Right lobe of liver (tissue), 6 donors: ENCODE measurements around the gene TCP10L. TPM values are rescaled to one million over a fixed set of nuclear protein-coding genes. Genes with fewer than 3 reads are reported as not detected.
"Not testable (repeated sequence)": the region's sequence is repeated elsewhere in the genome, so short reads cannot be mapped to it uniquely, and the experiment has no call there.

Source experiments
- ATAC-seq, 4 donors: fragments of 200-7000 bp; cut with Tn5 transposase; one replicate each; pipeline ENCODE4 v1.9.1; 2020; ENCODE audit warnings: mild to moderate bottlenecking in 4 of 4, moderate library complexity in 4 of 4
- DNase-seq, 3 donors: peaks; one replicate each; pipeline ENCODE4 v3.0.0-alpha.2; 2020
- H3K27ac ChIP-seq, 3 donors: fragments of 200-600 bp; one replicate each; pipeline ENCODE4 v1.8.0; 2022
- H3K27me3 ChIP-seq, 2 donors: fragments of 200-600 bp; one replicate each; pipeline ENCODE4 v1.8.0; 2022
- H3K36me3 ChIP-seq, 4 donors: fragments of 200-600 bp; sonication (generic) in 1 of 4; one replicate each; pipeline versions ENCODE4 v1.5.1 to v1.8.0; 2017 to 2022; ENCODE audit warnings: control low read depth in 1 of 4
- H3K4me1 ChIP-seq, 4 donors: fragments of 200-600 bp; sonication (generic) in 1 of 4; one replicate each; pipeline versions ENCODE4 v1.5.1 to v1.8.0; 2017 to 2022; ENCODE audit warnings: control low read depth in 1 of 4
- H3K4me3 ChIP-seq, 3 donors: fragments of 200-600 bp; one replicate each; pipeline ENCODE4 v1.8.0; 2022
- H3K9me3 ChIP-seq, 4 donors: fragments of 200-600 bp; sonication (generic) in 1 of 4; one replicate each; pipeline versions ENCODE4 v1.5.1 to v1.8.0; 2017 to 2022; ENCODE audit warnings: control low read depth in 1 of 4
- POLR2A ChIP-seq: fragments of 450-650 bp; IDR thresholded peaks from one replicate; pipeline ENCODE4 v1.6.1; 2017; ENCODE audit warnings: antibody characterized with exemption, mild to moderate bottlenecking
- WGBS: methylation state at CpG from one replicate; pipeline ENCODE4 v1.1.6; 2018; ENCODE audit warnings: low coverage, low lambda C conversion rate; ENCODE audit not compliant: insufficient coverage; ENCODE audit errors: missing lambda C conversion rate; 5-methylcytosine and 5-hydroxymethylcytosine counted together
- intact Hi-C, 2 donors: fragments of 100-400 bp; cut with DNase I; formaldehyde crosslinking; loops; one replicate each; pipeline versions ENCODE4 v1.11.2 to v1.14.1; 2022
- long read RNA-seq: library from polyadenylated mRNA; unstranded; transcript quantifications from one replicate; pipeline ENCODE4 v2.0.0, GENCODE V29; 2019
- total RNA-seq, 6 experiments: library from RNA; depleted of rRNA in 2 of 6; stranded (reverse); fragments of >200 nt in 2 of 6; fragmentation: NEBNext Ultra II Directional in 3 of 6; extraction: Animal tissue kit (Norgen Biotek cat#: 25700) in 3 of 6; gene quantifications; one replicate each; pipeline versions ENCODE4 v1.1.0 to v1.2.4, GENCODE V29; 2016 to 2023
- TF ChIP-seq, protein P1 (sequence below), 4 donors: fragments of 200-600 bp in 3 of 4; fragments of 450-650 bp in 1 of 4; IDR thresholded peaks; one replicate each; pipeline versions ENCODE4 v1.5.1 to v1.8.0; 2016 to 2022; ENCODE audit warnings: antibody characterized with exemption in 4 of 4, mild to moderate bottlenecking in 2 of 4
- donor health status: DM: no; HTN: yes; CAD: no.
- donor health status: DM: no; HTN: no; CAD: no.
- donor health status: DM: no; HTN: no; CAD: no.
- donor health status: DM: no; HTN: yes; CAD: no.
- donor health status: DM: no; HTN: yes; CAD: no.

The TCP10L gene, protein sequence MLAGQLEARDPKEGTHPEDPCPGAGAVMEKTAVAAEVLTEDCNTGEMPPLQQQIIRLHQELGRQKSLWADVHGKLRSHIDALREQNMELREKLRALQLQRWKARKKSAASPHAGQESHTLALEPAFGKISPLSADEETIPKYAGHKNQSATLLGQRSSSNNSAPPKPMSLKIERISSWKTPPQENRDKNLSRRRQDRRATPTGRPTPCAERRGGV
- 1 to 10 TPM; 1.5 to 7.1 (median 3.8) TPM for total RNA-seq
- long read RNA-seq, partial matches to known transcripts: 0 of 2 reads
- long read RNA-seq, other reads (novel, unspliced or antisense): 0 of 2 reads

DNA sequence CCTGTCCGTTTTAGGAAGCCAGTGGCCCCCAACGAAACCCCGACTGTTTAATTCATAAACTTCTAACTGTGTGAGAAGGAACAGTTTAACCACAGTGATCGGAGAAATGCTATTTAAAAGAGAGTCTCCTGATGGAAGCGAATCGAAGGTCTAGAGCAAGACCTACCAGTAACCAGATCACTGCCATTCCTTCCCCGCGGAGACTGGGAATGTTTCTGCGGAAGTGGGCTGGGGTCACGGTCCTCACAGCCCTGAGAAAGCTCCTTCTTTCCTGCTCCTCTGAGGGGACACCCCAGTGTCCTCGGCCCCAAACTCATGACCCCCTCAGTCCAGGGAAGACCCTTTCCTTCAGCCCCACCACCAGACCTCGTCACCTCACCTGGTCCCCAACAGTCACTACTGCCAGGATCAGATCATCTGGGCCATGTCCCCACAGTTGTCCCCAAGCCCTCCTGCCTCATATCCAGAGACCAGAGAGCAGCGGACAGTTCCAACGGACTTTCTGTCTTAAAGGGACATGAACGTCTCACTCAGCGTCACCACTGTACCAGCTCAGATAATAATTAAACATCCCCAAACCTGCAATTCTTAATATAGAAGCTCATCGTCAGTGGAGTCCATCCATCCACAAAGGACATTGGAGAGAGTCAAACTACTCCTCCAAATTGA lies at the start of gene TCP10L:
Gene TCP10L (minus strand): TSS at position 482 of the 669 bp plus-strand sequence. CDS start 1,219 bp downstream, outside the sequence.
- DNase-seq (no peak), ATAC-seq (peak; percentile 55 to 83 (median 74))
- H3K9me3 ChIP-seq: no peaks in the 10 kb centered on the region
- peak within 1 kb of the TSS in 1 of 3 donors; percentile 32 for H3K27ac ChIP-seq
- WGBS: 43% methylated on average over 10 of the region's 17 CpGs
- peak within 1 kb of the TSS; percentile 0 to 47 (median 46) for H3K4me3 ChIP-seq
- no peaks in the 10 kb centered on the region for H3K4me1 ChIP-seq
- no peaks in the 10 kb centered on the region for H3K27me3 ChIP-seq
- TF ChIP-seq POLR2A: no peak
- TF ChIP-seq, protein P1, sequence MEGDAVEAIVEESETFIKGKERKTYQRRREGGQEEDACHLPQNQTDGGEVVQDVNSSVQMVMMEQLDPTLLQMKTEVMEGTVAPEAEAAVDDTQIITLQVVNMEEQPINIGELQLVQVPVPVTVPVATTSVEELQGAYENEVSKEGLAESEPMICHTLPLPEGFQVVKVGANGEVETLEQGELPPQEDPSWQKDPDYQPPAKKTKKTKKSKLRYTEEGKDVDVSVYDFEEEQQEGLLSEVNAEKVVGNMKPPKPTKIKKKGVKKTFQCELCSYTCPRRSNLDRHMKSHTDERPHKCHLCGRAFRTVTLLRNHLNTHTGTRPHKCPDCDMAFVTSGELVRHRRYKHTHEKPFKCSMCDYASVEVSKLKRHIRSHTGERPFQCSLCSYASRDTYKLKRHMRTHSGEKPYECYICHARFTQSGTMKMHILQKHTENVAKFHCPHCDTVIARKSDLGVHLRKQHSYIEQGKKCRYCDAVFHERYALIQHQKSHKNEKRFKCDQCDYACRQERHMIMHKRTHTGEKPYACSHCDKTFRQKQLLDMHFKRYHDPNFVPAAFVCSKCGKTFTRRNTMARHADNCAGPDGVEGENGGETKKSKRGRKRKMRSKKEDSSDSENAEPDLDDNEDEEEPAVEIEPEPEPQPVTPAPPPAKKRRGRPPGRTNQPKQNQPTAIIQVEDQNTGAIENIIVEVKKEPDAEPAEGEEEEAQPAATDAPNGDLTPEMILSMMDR (IDR thresholded peaks at IDR 0.05): no peak
- H3K36me3 ChIP-seq: no peaks in the 10 kb centered on the region
- intact Hi-C loops: no loop called here

DNA sequence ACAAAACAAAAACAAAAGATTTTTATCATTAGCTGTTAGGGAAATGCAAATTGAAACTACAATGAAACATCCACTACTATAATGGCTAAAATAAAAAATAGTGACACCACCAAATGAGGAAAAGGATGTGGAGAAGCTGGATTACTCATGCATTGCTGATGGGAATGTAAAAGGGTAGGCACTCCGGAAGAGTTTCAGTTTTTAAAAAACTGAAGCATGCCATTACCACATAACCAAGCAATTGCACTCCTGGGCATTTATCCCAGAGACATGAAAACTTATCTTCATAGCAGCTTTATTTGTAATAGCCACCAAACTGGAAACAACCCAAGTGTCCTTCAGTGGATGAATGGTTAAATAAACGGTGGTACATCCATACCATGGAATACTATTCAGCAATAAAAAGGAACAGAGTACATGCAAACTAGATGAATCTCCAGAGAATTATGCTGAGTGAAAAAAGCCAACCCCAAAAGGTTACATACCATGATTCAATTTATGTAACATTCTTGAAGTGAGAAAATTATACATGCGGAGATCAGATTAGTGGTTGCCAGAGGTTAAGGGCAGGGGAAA lies 41.4 kb upstream of the TCP10L start:
- DNase-seq: no peak
- Histone ChIP-seq H3K4me1 (no peaks in the 10 kb centered on the region), H3K9me3 (no peaks in the 10 kb centered on the region), H3K36me3 (peaks cover 4 to 13% (median 8%) of the 10 kb centered on the region in 4 donors), H3K27ac (no peak overlapping the region), H3K4me3 (no peak overlapping the region), H3K27me3 (no peaks in the 10 kb centered on the region)
- no peak for ATAC-seq
- intact Hi-C loops: no loop called here
- WGBS: 86% methylated on average over 3 of the region's 3 CpGs
- TF ChIP-seq POLR2A: no peak
- TF ChIP-seq, protein P1 (IDR thresholded peaks at IDR 0.05): no peak

DNA sequence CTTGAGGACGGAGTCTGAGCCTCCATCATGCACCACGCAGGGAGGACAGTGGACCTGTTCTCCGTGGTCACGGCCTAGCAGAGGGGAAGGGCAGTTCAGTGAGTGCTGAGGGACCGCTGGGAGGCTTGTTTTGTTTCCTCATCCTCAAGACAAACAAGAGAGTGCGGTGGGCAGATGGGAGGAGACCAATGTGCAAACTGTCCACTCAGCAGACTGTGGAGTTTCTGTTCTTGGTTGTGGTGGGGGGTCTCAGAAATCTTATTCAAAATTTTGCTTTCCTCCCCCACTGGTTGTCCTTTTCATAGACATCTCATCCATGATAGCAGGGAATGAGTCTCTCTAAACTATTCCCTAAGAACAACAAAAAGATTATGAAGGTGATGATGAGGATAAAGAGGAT lies 32.9 kb upstream of the TCP10L start:
- H3K4me1 ChIP-seq, ATAC-seq, DNase-seq, H3K9me3 ChIP-seq, H3K4me3 ChIP-seq, H3K27me3 ChIP-seq, H3K36me3 ChIP-seq, H3K27ac ChIP-seq, intact Hi-C loops: not testable (repeated sequence)
- WGBS: 47% methylated on average over 2 of the region's 6 CpGs

DNA sequence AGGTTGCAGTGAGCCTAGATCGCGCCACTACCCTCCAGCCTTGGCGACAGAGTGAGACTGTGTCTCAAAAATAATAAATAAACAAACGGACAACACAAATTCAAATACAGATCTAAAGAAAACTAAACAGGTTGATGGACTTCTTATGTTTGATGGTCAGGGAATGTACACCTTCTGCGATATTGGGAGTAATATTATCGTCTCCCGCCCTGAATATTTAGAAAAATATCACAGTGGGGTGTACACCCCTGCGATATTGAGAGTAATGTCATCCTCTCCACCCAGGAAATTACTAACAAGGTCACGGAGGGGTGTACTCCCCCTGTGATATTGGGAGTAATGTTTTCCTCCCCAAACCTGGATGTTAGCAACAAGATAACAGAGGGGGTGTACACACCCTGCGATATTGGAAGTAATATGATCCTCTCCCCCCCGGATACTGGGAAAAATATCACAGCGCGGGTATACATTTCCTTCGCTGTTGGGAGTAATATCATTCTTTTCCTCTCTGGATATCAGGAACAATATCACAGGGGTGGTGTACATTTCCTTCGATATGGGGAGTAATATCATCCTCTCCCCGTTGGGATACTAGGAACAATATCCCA lies 28.2 kb upstream of the TCP10L start:
- TF ChIP-seq, protein P1 (IDR thresholded peaks at IDR 0.05): no peak
- no peak for TF ChIP-seq POLR2A
- Histone ChIP-seq H3K4me3 (peak overlapping the region; percentile 89 to 94 (median 90)), H3K9me3 (no peaks in the 10 kb centered on the region), H3K27me3 (no peaks in the 10 kb centered on the region), H3K27ac (peak overlapping the region; percentile 72 to 76 (median 74)), H3K36me3 (peaks cover 0 to 11% (median 2%) of the 10 kb centered on the region in 4 donors), H3K4me1 (peaks cover 0 to 5% (median 3%) of the 10 kb centered on the region in 4 donors)
- intact Hi-C loops: no loop called here
- DNase-seq (no peak), ATAC-seq (no peak)
- WGBS: 69% methylated on average over 14 of the region's 16 CpGs
